OCI-LY7 (cell line): ENCODE results near the gene BACH2.
A peak's percentile ranks its signal among the peaks of the same experiment; 100 is the strongest.

Source experiments
- EZH2phosphoT487 ChIP-seq: fragments of 200-600 bp; sonication (generic); IDR thresholded peaks from 2 replicates; pipeline ENCODE4 v1.6.1; 2018; ENCODE audit warnings: low read depth, borderline replicate concordance, mild to moderate bottlenecking, mixed run types, antibody characterized with exemption, low read length, moderate library complexity, mixed read lengths
- TF ChIP-seq, protein P1 (sequence below): fragments of 200-600 bp; sonication (generic); conservative IDR thresholded peaks from 2 replicates; pipeline ENCODE4 v1.5.1; 2014; ENCODE audit warnings: mild to moderate bottlenecking, antibody characterized with exemption, low read length, moderate library complexity, mixed read lengths

DNA sequence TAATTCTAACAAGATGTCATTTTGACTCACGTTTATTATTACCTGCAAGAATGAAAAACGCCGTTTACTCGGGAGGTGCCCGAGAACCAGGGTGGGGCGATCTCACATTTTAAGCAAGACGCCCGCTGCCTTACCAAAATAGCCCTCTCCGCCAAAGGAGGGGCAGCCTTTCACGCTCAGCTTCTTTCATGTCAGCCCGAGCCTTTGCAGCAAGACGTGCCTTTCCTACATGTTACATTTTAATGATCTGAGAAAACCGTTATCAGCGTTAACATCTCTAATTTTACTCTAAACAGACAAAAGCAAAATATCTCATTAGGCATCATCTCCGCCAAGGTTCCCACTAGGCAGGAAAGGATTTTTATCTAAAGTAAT is 2.0 kb downstream of the BACH2 start:
- TF ChIP-seq, protein P1, sequence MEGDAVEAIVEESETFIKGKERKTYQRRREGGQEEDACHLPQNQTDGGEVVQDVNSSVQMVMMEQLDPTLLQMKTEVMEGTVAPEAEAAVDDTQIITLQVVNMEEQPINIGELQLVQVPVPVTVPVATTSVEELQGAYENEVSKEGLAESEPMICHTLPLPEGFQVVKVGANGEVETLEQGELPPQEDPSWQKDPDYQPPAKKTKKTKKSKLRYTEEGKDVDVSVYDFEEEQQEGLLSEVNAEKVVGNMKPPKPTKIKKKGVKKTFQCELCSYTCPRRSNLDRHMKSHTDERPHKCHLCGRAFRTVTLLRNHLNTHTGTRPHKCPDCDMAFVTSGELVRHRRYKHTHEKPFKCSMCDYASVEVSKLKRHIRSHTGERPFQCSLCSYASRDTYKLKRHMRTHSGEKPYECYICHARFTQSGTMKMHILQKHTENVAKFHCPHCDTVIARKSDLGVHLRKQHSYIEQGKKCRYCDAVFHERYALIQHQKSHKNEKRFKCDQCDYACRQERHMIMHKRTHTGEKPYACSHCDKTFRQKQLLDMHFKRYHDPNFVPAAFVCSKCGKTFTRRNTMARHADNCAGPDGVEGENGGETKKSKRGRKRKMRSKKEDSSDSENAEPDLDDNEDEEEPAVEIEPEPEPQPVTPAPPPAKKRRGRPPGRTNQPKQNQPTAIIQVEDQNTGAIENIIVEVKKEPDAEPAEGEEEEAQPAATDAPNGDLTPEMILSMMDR, result 0 out of 2 replicates have a peak, but pooled peaks have one; percentile 31
- TF ChIP-seq EZH2phosphoT487, result no peak
